OCI-M2 (cell line): ENCODE data around the gene CAMK4.

Experiments used
- DNase-seq: peaks from one replicate; lab custom pipeline; 2025; ENCODE audit not compliant: unreplicated experiment; lab: John Stamatoyannopoulos, UW

CAMK4 gene

DNA sequence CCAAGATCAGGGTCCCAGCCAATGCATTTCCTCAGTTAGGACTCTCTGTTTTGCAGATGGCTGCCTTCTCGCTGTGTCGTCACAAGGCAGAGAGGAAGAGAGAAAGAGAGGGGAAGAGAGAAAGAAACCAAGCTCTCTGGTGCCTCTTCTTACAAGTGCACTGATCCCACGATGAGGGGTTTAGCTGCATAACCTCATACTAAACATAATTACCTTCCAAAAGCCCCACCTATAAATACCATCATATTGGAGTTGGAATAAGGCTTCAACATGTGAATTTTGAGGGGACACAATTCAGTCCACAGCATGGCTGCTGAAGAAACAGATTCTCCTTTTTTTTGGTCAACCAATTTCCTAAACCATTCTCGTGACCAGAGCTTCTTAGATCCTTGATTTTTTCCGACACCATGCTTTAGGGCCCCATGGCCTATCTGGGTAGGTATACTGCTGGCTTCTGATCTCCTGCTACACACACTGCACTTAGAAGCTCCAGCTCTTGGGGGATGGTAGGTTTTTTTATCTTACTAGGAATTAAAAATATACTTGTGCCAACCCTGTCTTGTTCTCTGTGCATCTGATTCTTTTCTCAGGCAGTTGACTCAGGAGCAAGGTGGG is 5.1 kb downstream of the CAMK4 start:
- DNase-seq = no peak

DNA sequence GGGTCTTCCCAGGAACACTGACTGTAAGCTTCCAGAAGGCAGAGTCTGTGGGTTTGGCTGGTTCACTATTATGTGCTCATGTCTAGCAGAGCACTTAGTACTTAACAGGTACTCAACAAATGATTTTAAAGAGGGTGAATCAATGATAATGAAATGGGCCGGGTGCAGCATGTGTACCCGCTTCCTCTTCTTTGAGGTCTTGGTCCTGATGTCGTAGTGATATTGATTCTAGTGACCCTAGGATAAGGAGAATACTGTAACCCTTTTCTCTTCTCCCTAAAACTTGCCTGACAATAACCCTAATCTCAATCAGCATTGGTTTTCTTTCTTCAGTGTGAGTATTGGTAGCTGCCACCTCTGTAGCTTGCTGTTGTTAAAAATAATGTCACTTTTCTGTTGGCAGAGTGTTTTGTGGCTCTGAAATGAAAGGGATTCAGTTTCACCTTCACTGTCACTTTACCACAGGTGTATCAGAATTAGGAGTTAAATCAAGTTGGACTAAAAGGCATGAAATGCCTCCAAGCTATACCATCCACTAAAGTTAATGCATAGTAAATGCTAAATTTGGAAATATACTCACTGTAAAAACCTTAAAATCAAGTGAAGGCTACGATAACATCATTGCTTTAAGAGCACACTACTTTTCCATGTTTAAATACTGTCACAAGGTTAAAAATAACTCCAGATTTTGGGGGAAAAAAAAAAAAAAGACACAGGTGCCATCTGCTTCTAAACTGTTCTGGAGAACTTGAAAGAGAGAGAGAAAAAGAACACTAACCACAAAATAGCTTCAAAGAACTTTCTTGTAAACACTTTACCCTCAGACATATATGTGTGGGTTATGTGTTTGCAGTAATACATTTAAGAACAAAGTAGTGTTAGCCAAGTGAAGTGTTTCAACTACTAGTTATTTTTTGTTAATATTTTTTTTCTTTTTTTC is 6.0 kb downstream of the CAMK4 start:
- no peak for DNase-seq

DNA sequence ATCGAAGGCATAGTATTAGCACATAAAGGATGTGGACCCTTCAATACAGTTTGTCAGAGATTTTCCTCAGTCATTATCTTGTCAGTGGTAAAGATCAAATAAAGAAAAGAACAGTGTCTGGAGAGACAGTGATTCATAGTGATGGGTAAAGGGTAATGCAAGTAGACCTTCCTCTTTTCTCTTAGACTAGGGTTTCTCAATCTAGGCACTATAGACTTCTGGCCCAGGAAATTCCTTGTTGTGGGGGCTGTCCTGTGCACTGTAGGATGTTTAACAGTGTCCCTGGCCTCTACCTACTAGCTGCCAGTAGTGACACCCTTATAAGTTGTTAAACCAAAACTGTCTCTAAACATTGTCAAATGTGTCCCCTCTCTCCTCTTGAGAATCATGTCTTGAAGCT is 6.9 kb downstream of the CAMK4 start:
- DNase-seq = no peak

DNA sequence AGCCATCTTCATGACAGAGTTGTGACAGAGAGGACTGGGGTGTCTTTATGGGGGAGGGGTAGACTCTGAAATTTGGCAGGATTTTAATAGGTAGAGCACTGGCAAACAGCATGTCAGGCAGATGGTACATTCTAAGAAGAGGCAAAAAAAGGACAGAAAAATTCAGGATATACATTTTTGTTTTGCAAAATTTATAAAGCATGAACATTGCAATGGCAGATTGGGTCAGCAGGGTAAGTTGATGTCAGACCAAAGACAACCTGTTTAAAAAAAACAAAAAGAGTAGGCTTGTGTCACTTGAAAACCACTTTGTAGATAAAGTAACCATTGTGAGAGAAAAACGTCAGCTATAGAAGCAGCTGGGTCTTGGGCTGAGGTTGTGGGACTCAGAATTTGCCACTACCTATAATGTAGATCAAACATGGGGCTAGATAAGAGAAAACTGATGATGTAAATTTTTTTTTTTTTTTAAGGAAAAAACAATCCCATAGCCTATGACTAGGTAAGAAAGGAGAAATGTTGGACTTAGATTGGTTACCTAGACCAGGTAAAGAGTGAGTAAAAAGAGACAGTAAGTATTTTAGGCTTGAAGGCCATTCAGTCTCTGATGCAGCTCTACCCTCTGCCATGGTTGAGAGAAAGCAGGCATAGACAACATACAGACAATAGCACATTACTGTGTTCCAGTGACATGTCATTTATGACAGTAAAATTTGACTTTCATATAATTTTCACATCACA is 8.3 kb downstream of the CAMK4 start:
- no peak for DNase-seq

DNA sequence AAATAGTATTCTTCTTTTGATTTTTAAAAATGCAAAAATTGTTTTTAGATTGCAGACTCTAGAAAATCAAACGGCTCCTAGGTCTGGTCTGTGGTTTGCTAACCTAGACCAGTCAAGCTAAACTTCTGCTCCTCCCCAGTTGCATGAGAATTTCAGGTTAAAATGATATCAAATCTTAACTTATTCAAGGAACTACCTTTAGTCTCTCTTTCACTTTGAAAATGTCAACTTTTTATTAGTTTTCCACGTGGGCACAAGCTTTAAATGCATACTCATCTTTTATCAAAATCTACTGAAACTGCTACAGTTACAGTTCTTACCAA is 8.8 kb downstream of the CAMK4 start:
- DNase-seq = no peak

DNA sequence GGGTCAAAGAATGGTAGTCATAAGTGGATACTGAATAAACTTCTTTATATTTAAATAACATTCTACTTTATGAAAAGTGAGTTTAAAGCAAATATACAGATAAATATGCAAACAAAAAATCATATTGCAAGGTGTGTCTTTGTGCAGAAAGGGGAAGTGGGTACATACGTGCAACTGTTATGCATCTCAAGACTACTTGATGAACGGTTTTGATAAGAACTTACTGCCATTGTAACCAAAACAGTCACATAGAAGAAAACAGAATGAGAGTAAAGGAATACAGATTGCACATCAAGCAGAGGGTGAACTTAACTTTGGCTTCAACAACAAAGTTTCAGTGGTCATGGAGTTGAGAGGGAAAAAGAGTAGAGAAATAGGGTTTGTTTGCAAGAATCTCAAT is 9.9 kb downstream of the CAMK4 start:
- no peak for DNase-seq

DNA sequence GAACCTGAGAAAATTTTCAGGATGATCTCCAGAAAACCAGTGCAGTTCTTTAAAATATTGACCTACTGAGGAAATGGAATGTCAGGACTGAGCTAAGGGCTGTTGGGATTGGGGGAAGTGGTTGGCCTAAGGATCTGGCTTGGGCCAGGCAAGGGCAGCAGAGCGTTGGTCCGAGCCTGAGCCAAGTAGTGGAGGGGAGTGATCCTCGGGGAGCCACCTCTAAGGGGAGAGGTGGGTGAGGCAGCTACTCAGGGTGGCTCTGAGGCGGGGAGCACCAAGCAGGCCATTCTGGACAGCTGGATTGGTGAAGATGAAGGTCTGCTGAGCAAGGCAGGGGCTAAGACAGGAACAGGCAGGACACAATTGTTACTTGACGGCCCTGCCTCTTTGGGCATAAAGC is 11.5 kb downstream of the CAMK4 start:
- no peak for DNase-seq

DNA sequence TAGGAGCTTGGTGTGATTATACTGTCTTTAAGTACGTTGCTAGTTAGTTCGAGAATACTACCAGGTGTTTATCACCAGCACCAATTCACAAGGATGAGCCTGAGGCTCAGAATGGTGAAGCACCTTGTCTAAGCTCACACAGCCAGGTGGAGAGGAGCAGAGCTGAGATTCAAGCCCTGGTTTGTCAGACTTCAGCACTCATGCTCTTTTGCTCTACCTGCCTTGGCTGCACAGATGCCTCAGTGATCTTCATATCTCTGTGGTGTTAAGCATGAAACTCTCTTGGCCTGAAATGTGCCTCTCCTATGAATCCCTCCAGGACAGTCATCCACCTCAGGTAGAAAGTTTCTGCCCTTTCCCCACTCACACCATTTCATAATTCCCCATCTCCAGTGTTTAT is 12.2 kb downstream of the CAMK4 start:
- DNase-seq = no peak

DNA sequence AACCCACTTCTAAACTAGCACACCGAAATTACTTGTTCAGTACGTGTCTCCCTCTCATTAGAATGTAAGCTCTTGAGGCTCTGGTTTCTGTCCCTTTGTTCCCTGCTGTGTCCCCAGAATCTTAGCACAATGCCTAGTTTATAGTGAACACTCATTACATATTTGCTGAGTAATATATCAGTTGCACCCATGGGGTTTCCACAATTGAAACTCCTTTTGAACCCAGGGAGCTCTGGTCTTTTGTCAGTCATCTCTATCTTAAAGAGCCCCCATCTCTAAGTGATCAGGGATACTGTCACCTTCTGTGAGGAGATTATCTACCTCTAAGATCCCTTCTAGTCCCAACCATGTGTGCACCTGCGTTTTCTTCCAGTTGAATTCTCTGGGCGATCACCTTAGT is 12.8 kb downstream of the CAMK4 start:
- DNase-seq = no peak

DNA sequence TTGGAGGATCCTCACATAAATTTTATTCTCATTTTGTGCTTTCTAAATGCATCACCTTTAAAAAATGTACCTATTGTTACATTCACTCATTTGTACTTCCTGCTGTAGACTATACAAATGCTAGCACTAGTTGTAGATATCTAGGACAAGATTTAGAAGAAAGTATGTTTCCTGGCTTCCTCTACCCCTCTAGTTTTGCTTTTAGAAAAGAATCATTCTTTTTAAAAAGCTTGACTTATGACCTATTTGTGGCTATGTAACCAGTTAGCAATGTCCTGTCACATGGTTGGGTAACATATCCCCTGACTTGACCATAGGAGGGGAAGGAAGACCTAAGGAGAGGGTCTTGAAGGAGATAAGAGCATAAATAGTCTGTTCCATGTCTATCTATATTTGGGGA is 13.3 kb downstream of the CAMK4 start:
- no peak for DNase-seq

DNA sequence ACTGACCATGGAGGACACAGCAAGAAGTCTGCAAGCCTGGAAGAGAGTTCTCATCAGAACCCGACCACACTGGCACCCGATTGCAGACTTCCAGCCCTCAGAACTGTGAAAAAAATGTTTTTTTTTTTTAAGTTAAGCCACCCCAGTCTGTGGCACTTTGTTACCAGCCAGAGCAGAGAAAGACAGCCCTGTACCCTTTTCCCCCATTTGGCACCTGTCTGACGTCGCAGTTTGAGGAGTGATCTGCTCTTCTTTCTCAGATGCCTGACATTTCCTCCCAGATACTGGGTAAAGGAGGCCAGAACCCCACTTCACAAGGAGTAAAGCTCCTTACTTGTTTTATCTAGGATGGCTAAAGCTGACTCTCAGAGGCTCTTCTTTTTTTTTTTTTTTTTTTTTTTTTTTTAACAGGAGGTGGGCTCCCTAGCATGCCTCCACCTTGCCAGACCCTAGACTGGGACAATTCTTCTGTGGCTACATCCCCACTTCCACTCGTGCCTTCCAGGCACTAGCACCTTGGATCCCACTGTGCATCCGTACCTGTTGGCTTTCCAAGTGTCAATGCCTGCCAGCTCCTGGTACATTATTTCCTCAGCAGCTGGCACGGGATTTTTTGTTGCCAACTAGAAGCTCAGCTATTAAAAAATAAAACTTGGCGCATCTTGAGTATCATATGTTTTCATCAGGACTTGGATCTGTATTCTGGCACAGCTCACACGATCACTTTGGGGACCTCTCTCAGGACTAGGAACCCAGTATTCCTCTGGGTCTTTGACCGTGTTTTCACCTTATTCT is 14.4 kb downstream of the CAMK4 start:
- no peak for DNase-seq

DNA sequence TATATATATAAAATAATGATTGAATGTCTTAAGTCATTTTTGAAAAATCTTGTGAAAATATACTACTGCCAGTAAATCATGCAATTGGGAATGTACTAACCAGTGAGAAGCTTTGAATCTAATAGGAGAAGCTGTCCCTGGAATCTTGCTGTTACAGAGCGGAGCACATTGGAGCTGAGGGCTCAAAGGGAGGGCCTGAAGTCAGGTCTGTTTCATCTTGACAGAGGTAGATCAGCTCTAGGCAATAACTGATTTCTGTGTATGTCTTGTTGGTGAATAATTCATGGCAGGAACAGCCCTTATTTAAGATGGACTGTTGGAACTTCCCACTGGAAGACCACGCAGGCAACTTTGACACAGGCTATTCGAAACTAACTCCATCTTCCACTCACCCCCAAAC is 17.5 kb downstream of the CAMK4 start:
- no peak for DNase-seq

DNA sequence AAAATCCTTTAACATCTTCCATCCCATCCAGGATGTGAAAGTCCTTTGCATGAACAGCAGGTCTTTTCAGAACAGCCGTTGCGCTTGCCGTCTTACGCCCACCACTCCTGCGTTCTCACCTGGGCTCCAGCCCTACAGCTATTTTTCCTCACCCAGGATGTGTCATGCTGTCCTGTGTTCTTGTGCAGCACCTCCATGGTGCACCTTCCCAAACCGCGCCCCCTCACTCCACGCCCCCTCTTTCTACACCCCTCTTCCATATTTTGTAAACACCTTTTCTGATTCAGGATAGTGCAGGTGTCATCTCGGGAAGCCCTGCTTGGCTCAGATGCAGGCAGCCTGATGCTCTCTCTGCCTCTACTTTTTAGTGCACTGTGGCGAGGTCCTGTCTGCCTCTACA is 18.4 kb downstream of the CAMK4 start:
- DNase-seq = no peak

DNA sequence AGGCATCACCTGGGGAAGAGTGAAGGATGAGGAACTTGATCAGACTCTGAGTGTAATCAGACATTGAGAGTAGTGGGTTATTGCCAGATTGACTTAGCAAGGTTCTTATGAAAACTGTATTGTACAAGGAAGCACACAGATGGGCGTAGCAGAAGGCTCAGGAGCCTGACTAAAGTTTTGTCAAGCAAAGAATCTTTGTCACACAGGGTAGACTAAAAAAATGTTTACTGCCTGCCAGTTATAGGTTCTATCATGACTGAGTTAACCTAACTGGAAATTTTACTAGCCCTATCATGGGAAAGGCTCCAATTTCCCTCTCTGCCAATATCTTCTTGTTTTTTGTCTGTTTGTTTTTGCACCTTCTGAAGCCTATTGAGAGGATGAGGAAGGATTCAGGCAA is 19.1 kb downstream of the CAMK4 start:
- no peak for DNase-seq

DNA sequence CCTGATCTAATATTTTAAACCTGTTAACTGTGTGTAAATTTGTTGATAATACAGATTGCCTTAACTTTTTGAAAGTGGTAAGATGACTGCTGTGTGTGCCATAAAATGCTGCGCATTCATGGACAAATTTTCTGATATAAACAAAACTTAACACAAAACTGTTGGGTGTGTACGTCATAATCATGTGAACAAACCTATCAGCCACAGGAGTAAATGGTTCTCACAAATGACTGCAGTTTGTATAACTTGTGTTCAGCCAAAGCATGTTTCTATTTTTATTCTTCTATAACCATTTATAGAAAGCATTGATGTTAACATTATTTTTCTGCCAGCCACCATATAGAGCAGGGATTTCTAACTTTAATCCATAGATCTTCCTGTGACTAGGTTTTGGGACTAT is 21.5 kb downstream of the CAMK4 start:
- DNase-seq = no peak

DNA sequence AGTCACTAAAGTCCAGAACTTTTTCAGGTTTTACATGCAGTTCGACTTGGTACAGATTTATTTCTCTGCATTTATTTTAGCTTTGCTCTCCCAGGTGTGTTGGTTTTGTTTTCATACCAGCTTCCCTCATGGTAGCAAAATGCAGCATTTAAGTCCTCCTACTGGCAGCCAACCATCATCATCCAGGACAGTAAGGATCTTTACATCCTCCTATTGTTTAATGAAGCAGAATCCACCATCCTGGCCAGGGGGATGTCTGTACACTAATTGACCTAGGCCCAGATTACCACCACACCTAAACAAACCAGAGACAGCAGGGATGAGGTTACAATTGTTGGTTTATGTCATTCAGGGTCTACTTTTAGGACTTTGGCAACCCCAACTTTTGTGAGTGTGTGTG is 22.3 kb downstream of the CAMK4 start:
- no peak for DNase-seq

DNA sequence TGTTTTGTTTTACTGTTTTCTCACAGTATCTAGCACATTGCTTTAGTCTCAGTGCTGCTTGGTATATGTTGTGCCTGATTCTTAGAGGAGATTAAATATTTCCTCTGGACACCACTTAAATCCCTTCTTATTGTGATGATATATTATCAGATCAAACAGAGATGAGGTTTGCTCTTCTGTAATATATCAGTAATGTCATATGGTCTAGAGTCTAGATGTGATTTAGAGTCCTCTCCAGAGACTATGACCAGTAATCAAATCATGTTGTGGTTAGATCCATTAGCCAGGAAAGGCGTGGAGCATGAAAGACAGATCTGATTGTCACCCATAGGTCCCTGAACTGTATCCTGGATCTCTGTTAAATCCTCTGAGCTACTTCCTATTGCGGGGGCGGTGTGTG is 24.4 kb downstream of the CAMK4 start:
- no peak for DNase-seq

DNA sequence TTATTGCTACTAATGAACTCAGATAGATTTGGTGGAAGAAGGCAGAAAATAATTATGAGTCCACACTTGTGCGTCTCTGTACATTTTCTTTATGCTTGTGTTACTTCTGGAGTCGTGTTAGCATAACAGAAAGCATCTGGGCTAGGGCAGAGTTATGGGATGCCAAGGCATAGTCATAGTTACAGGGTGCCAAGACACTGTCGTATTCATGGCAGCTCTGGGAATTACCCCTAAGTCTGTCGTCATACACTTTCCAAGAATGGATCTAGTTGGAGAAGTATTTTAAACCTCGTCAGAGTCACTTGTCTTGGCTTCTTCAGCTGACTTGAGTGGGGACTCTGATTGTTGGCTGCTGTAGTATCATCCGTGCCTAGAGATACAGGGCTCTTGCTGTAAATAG is 27.7 kb downstream of the CAMK4 start:
- no peak for DNase-seq

DNA sequence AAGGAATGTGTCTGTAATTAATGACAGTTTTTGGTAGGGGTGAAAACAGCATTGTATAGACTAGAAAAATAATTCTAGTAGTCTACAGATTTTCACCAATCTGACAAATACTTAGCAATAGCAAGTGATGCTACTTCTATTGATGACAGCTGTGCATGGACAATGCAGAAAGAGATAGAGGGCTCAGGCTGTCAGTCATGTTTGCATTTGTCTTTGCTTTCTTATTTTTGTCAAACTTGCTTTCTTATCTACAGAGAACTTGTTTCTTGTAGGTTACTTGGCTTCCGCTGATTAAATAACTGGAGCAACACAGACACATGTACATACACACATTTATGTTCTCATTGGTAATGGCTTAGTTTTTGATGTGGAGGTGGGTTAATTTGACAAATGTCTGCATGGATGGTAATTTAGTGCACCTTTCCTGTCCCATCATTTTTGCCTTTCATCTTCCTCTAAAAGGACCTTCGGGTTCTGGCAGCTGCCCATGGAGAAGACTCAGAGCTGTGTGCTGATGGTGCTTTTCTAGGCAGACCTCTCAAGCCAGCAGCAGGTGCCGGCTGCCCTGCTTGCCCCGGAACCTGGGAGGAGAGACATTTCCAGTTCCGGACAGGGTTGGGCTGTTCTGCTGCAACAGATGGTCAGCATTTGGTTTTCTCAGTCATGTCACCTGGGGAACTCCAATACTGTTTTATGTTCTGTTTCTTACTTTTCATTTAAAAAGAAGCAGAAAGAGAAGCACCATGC is 28.8 kb downstream of the CAMK4 start:
- DNase-seq = no peak

DNA sequence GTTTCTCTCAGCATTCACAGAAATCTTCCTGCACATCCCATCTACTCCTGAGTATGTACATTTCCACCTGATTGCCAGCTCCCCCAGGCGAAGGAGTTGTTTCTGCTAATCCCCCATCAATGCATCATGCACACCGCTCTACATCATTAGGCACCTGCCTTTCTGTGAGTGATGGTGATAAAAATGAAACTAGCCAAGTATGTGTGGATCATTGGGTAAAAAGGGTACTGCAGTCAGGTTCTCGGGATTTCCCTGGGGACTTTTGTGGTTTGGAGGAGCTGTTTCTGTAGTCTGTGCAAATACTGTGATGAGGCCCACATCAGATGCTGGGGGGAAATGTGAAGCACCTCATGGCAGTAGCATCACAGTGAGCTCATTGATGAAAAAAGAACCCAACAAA is 30.4 kb downstream of the CAMK4 start:
- no peak for DNase-seq

DNA sequence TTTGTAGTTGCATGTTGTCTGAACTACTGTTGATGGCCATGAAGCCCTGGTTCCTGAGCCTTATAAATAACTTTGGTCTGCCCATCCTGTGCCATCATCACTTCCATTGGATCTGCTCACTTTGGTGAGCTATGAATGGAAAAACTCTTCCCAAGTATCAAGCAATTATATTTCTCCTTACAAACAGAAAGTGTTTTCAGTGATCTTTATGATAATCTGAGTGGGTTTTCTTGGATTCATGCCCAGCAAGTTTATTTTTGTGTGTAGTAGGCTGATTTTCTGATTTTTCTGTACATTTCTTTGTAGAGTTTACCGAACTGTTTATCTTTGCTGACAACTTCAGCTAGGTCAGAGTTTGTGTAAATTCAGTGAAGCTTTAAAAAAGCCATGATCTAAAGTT is 31.0 kb downstream of the CAMK4 start:
- no peak for DNase-seq
